WTC11 (cell line): ENCODE results near the gene TOB1.

ENCODE experiments used
- ATF1 ChIP-seq: sonication (generic); formaldehyde crosslinking; IDR thresholded peaks from 2 replicates; pipeline ENCODE4 v1.8.1; 2023; ENCODE audit warnings: mild to moderate bottlenecking, moderate library complexity, missing genetic modification reagents
- JUN ChIP-seq: sonication (generic); formaldehyde crosslinking; IDR thresholded peaks from 2 replicates; pipeline ENCODE4 v1.8.0; 2023; ENCODE audit warnings: mild to moderate bottlenecking, missing genetic modification reagents
- NR2C2 ChIP-seq: sonication (generic); formaldehyde crosslinking; IDR thresholded peaks from 2 replicates; pipeline ENCODE4 v1.8.0; 2022; ENCODE audit warnings: mild to moderate bottlenecking, missing genetic modification reagents
- SMAD4 ChIP-seq: sonication (generic); formaldehyde crosslinking; IDR thresholded peaks from 2 replicates; pipeline ENCODE4 v1.8.0; 2022; ENCODE audit warnings: mild to moderate bottlenecking, missing genetic modification reagents
- TCF7 ChIP-seq: sonication (generic); formaldehyde crosslinking; IDR thresholded peaks from 2 replicates; pipeline ENCODE4 v1.8.0; 2022; ENCODE audit warnings: mild to moderate bottlenecking, low read depth, missing genetic modification reagents, moderate library complexity
- ZBTB21 ChIP-seq: sonication (generic); formaldehyde crosslinking; IDR thresholded peaks from 2 replicates; pipeline ENCODE4 v1.8.1; 2023; ENCODE audit warnings: mild to moderate bottlenecking, missing genetic modification reagents, borderline replicate concordance
- TF ChIP-seq, protein P1 (sequence below): fragments of 200-600 bp; IDR thresholded peaks from 2 replicates; pipeline ENCODE4 v1.8.0; 2022; ENCODE audit warnings: antibody characterized with exemption
- TF ChIP-seq, protein P2 (sequence below): sonication (generic); formaldehyde crosslinking; IDR thresholded peaks from 2 replicates; pipeline ENCODE4 v1.8.1; 2023; ENCODE audit warnings: mild to moderate bottlenecking, missing genetic modification reagents
- TF ChIP-seq, protein P3 (sequence below): sonication (generic); formaldehyde crosslinking; IDR thresholded peaks from 2 replicates; pipeline ENCODE4 v1.8.1; 2023; ENCODE audit warnings: mild to moderate bottlenecking, missing genetic modification reagents, moderate library complexity
- TF ChIP-seq, protein P4 (sequence below): sonication (generic); formaldehyde crosslinking; IDR thresholded peaks from 2 replicates; pipeline ENCODE4 v1.8.0; 2023; ENCODE audit warnings: missing genetic modification reagents

DNA sequence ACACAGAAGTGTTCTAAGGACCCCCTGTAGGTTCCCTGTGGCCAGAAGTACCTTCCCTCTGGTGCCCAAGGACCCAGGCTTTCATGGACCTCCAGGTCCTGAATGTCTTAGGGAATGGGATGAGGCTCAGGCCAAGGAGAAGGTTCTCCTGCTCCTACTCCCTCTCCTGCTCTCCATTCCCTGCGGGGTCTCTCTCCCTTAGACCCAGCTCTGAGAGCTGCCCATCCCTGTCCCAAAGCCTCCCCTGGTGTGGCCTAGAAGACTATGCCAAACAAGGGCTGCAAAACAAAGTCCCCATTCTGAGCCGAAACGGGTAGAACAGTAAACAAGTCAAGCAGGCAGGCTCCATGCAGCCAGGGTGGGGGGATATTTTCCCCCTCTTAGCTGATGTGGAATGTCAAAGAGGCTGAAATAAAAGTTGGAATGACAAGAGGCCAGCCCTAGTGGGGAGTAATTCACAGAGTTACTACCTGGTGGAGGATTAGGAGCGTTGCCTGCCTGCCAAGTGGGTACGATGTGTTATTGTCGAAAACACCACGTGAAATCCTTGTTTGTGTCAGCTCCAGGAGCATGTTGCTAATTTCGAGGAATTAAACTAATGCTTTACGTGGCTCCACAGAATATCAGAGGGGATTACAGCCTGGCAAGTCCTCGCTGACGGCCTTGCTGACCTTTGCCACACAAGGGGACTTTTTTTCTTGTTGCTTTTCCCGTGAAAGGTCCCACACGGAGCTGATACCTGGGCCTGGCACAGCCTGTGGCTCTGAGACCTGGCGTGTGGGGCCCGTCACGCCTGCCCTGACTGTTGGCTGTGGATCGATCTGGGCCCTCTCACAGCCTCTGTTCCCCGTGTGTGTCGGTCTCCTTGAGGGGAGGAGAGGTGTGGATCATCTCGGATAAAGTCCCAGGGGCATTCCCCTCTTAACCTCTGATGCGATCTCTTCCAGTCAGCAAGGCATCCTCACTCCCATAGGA, 27.9 kb downstream of the TOB1 start:
- TF ChIP-seq, protein P1, sequence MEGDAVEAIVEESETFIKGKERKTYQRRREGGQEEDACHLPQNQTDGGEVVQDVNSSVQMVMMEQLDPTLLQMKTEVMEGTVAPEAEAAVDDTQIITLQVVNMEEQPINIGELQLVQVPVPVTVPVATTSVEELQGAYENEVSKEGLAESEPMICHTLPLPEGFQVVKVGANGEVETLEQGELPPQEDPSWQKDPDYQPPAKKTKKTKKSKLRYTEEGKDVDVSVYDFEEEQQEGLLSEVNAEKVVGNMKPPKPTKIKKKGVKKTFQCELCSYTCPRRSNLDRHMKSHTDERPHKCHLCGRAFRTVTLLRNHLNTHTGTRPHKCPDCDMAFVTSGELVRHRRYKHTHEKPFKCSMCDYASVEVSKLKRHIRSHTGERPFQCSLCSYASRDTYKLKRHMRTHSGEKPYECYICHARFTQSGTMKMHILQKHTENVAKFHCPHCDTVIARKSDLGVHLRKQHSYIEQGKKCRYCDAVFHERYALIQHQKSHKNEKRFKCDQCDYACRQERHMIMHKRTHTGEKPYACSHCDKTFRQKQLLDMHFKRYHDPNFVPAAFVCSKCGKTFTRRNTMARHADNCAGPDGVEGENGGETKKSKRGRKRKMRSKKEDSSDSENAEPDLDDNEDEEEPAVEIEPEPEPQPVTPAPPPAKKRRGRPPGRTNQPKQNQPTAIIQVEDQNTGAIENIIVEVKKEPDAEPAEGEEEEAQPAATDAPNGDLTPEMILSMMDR, result no peak
- TF ChIP-seq, protein P2, sequence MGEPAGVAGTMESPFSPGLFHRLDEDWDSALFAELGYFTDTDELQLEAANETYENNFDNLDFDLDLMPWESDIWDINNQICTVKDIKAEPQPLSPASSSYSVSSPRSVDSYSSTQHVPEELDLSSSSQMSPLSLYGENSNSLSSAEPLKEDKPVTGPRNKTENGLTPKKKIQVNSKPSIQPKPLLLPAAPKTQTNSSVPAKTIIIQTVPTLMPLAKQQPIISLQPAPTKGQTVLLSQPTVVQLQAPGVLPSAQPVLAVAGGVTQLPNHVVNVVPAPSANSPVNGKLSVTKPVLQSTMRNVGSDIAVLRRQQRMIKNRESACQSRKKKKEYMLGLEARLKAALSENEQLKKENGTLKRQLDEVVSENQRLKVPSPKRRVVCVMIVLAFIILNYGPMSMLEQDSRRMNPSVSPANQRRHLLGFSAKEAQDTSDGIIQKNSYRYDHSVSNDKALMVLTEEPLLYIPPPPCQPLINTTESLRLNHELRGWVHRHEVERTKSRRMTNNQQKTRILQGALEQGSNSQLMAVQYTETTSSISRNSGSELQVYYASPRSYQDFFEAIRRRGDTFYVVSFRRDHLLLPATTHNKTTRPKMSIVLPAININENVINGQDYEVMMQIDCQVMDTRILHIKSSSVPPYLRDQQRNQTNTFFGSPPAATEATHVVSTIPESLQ (CRISPR knock-in tag), result no peak
- TF ChIP-seq ZBTB21 (CRISPR knock-in tag) (no peak), TCF7 (CRISPR knock-in tag) (no peak), SMAD4 (no peak), ATF1 (CRISPR knock-in tag) (no peak), JUN (CRISPR knock-in tag) (no peak), NR2C2 (CRISPR knock-in tag) (no peak)
- TF ChIP-seq, protein P3, sequence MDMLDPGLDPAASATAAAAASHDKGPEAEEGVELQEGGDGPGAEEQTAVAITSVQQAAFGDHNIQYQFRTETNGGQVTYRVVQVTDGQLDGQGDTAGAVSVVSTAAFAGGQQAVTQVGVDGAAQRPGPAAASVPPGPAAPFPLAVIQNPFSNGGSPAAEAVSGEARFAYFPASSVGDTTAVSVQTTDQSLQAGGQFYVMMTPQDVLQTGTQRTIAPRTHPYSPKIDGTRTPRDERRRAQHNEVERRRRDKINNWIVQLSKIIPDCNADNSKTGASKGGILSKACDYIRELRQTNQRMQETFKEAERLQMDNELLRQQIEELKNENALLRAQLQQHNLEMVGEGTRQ (CRISPR knock-in tag), result no peak
- TF ChIP-seq, protein P4, sequence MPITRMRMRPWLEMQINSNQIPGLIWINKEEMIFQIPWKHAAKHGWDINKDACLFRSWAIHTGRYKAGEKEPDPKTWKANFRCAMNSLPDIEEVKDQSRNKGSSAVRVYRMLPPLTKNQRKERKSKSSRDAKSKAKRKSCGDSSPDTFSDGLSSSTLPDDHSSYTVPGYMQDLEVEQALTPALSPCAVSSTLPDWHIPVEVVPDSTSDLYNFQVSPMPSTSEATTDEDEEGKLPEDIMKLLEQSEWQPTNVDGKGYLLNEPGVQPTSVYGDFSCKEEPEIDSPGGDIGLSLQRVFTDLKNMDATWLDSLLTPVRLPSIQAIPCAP (CRISPR knock-in tag), result no peak
